T-helper 1 cell treated with Interleukin-12 subunit alpha and Interleukin-12 subunit beta and Interleukin-4 antibody, amounts not matched to agents 30 μg/mL and 1 μg/mL, for 36 hours (primary cell): Measurements from ENCODE around the gene ADAMTS12.

Experiments used
- H3K27ac Mint-ChIP-seq: one replicate; pipeline ENCODE4 v1.8.0; 2021; ENCODE audit warnings: mild to moderate bottlenecking, mixed read lengths
- H3K27me3 Mint-ChIP-seq: one replicate; pipeline ENCODE4 v1.8.0; 2021; ENCODE audit warnings: low read depth, mixed read lengths
- H3K36me3 Mint-ChIP-seq: one replicate; pipeline ENCODE4 v1.8.0; 2021; ENCODE audit warnings: low read depth, mixed read lengths
- H3K4me1 Mint-ChIP-seq: one replicate; pipeline ENCODE4 v1.8.0; 2021; ENCODE audit warnings: low read depth, mixed read lengths
- H3K4me3 Mint-ChIP-seq: one replicate; pipeline ENCODE4 v1.8.0; 2021; ENCODE audit warnings: mild to moderate bottlenecking, moderate library complexity, mixed read lengths
- H3K9me3 Mint-ChIP-seq: one replicate; pipeline ENCODE4 v1.8.0; 2021; ENCODE audit warnings: mixed read lengths

The ADAMTS12 gene

GRCh38 chr5:33842456-33842855 is 49.3 kb downstream of the ADAMTS12 start:
- H3K36me3 Mint-ChIP-seq = peaks cover 3% of the 10 kb centered on the region
- H3K4me1 Mint-ChIP-seq = peaks cover 16% of the 10 kb centered on the region
- H3K4me3 Mint-ChIP-seq = no peak overlapping the region
- H3K27ac Mint-ChIP-seq = no peak overlapping the region
- H3K27me3 Mint-ChIP-seq = peaks cover 53% of the 10 kb centered on the region
- H3K9me3 Mint-ChIP-seq = peaks cover 8% of the 10 kb centered on the region

- Mint-ChIP-seq H3K4me3 (peak overlapping the region; percentile 38), H3K9me3 (peaks cover 8% of the 10 kb centered on the region), H3K27ac (no peak overlapping the region), H3K27me3 (peaks cover 53% of the 10 kb centered on the region), H3K4me1 (peaks cover 16% of the 10 kb centered on the region), H3K36me3 (peaks cover 3% of the 10 kb centered on the region)
Observed at GRCh38 chr5:33841891-33842290, 49.9 kb downstream of the ADAMTS12 start.

- Mint-ChIP-seq H3K27ac (peak overlapping the region; percentile 2), H3K9me3 (peaks cover 8% of the 10 kb centered on the region), H3K4me3 (peak overlapping the region; percentile 38), H3K4me1 (peaks cover 16% of the 10 kb centered on the region), H3K36me3 (peaks cover 3% of the 10 kb centered on the region), H3K27me3 (peaks cover 48% of the 10 kb centered on the region)
Observed at GRCh38 chr5:33840927-33841547, 50.8 kb downstream of the ADAMTS12 start.

- no peak overlapping the region for H3K4me3 Mint-ChIP-seq
- no peak overlapping the region for H3K27ac Mint-ChIP-seq
- no peaks in the 10 kb centered on the region for H3K36me3 Mint-ChIP-seq
- peaks cover 39% of the 10 kb centered on the region for H3K27me3 Mint-ChIP-seq
- no peaks in the 10 kb centered on the region for H3K9me3 Mint-ChIP-seq
- H3K4me1 Mint-ChIP-seq = peaks cover 16% of the 10 kb centered on the region
Observed at GRCh38 chr5:33837301-33837700, 54.5 kb downstream of the ADAMTS12 start.

GRCh38 chr5:33834334-33834733 is 57.5 kb downstream of the ADAMTS12 start:
- no peaks in the 10 kb centered on the region for H3K4me1 Mint-ChIP-seq
- H3K36me3 Mint-ChIP-seq = no peaks in the 10 kb centered on the region
- no peak overlapping the region for H3K27ac Mint-ChIP-seq
- peaks cover 33% of the 10 kb centered on the region for H3K27me3 Mint-ChIP-seq
- H3K9me3 Mint-ChIP-seq = no peaks in the 10 kb centered on the region
- no peak overlapping the region for H3K4me3 Mint-ChIP-seq

GRCh38 chr5:33833237-33833575 is 58.6 kb downstream of the ADAMTS12 start:
- peaks cover 27% of the 10 kb centered on the region for H3K27me3 Mint-ChIP-seq

GRCh38 chr5:33832404-33833236 is 59.2 kb downstream of the ADAMTS12 start:
- H3K9me3 Mint-ChIP-seq = no peaks in the 10 kb centered on the region
- no peaks in the 10 kb centered on the region for H3K36me3 Mint-ChIP-seq
- H3K27ac Mint-ChIP-seq = no peak overlapping the region
- no peaks in the 10 kb centered on the region for H3K4me1 Mint-ChIP-seq
- peaks cover 24% of the 10 kb centered on the region for H3K27me3 Mint-ChIP-seq
- no peak overlapping the region for H3K4me3 Mint-ChIP-seq

More at GRCh38 chr5:33833237-33833575, 58.6 kb downstream of the ADAMTS12 start:
- Mint-ChIP-seq H3K36me3 (no peaks in the 10 kb centered on the region), H3K4me1 (no peaks in the 10 kb centered on the region), H3K4me3 (no peak overlapping the region), H3K9me3 (no peaks in the 10 kb centered on the region), H3K27ac (no peak overlapping the region)

GRCh38 chr5:33831041-33831440 is 60.7 kb downstream of the ADAMTS12 start:
- Mint-ChIP-seq H3K9me3 (no peaks in the 10 kb centered on the region), H3K27ac (no peak overlapping the region), H3K36me3 (no peaks in the 10 kb centered on the region), H3K27me3 (peaks cover 21% of the 10 kb centered on the region), H3K4me3 (no peak overlapping the region), H3K4me1 (no peaks in the 10 kb centered on the region)

GRCh38 chr5:33829430-33829829 is 62.4 kb downstream of the ADAMTS12 start:
- Mint-ChIP-seq H3K27ac (no peak overlapping the region), H3K4me3 (no peak overlapping the region), H3K4me1 (no peaks in the 10 kb centered on the region), H3K9me3 (no peaks in the 10 kb centered on the region), H3K27me3 (peaks cover 20% of the 10 kb centered on the region), H3K36me3 (no peaks in the 10 kb centered on the region)

GRCh38 chr5:33828626-33829308 is 63.0 kb downstream of the ADAMTS12 start:
- Mint-ChIP-seq H3K27ac (no peak overlapping the region), H3K9me3 (no peaks in the 10 kb centered on the region), H3K27me3 (peaks cover 20% of the 10 kb centered on the region), H3K36me3 (no peaks in the 10 kb centered on the region), H3K4me1 (no peaks in the 10 kb centered on the region), H3K4me3 (no peak overlapping the region)

- no peak overlapping the region for H3K4me3 Mint-ChIP-seq
- H3K27me3 Mint-ChIP-seq = peaks cover 14% of the 10 kb centered on the region
- no peak overlapping the region for H3K27ac Mint-ChIP-seq
- H3K4me1 Mint-ChIP-seq = no peaks in the 10 kb centered on the region
- H3K36me3 Mint-ChIP-seq = no peaks in the 10 kb centered on the region
- no peaks in the 10 kb centered on the region for H3K9me3 Mint-ChIP-seq
Observed at GRCh38 chr5:33827885-33828284, 63.9 kb downstream of the ADAMTS12 start.

- H3K4me3 Mint-ChIP-seq = no peak overlapping the region
- H3K27me3 Mint-ChIP-seq = peaks cover 12% of the 10 kb centered on the region
- no peaks in the 10 kb centered on the region for H3K9me3 Mint-ChIP-seq
- no peak overlapping the region for H3K27ac Mint-ChIP-seq
- H3K4me1 Mint-ChIP-seq = no peaks in the 10 kb centered on the region
- H3K36me3 Mint-ChIP-seq = no peaks in the 10 kb centered on the region
Observed at GRCh38 chr5:33827018-33827707, 64.6 kb downstream of the ADAMTS12 start.

GRCh38 chr5:33824516-33825195 is 67.1 kb downstream of the ADAMTS12 start:
- peaks cover 9% of the 10 kb centered on the region for H3K27me3 Mint-ChIP-seq
- H3K27ac Mint-ChIP-seq = no peak overlapping the region
- no peaks in the 10 kb centered on the region for H3K9me3 Mint-ChIP-seq
- no peak overlapping the region for H3K4me3 Mint-ChIP-seq
- no peaks in the 10 kb centered on the region for H3K4me1 Mint-ChIP-seq
- H3K36me3 Mint-ChIP-seq = no peaks in the 10 kb centered on the region

- Mint-ChIP-seq H3K9me3 (peaks cover 3% of the 10 kb centered on the region), H3K36me3 (no peaks in the 10 kb centered on the region), H3K4me1 (no peaks in the 10 kb centered on the region), H3K27ac (no peak overlapping the region), H3K4me3 (no peak overlapping the region), H3K27me3 (peaks cover 3% of the 10 kb centered on the region)
Observed at GRCh38 chr5:33817301-33817700, 74.5 kb downstream of the ADAMTS12 start.
